DMS79 (cell line): ENCODE measurements around the gene RXRB.
"Not testable (repeated sequence)": the region's sequence is repeated elsewhere in the genome, so short reads cannot be mapped to it uniquely, and the experiment has no call there.

ENCODE experiments used
- DNase-seq: peaks from one replicate; lab custom pipeline; 2025; lab: John Stamatoyannopoulos, UW

The RXRB gene

GRCh38 chr6:33200219-33201146, at the start of gene RXRB, which contains the start of gene SLC39A7:
TSS of gene RXRB (minus strand) at chr6:33200665. CDS start at chr6:33200476, 189 bp downstream.
TSS of gene SLC39A7 (plus strand) at chr6:33200867. CDS start at chr6:33201246, 379 bp downstream.
- DNase-seq, result peak; percentile 98

- DNase-seq, result no peak
Observed at GRCh38 chr6:33249732-33250630, 49.5 kb upstream of the RXRB start.

DNA sequence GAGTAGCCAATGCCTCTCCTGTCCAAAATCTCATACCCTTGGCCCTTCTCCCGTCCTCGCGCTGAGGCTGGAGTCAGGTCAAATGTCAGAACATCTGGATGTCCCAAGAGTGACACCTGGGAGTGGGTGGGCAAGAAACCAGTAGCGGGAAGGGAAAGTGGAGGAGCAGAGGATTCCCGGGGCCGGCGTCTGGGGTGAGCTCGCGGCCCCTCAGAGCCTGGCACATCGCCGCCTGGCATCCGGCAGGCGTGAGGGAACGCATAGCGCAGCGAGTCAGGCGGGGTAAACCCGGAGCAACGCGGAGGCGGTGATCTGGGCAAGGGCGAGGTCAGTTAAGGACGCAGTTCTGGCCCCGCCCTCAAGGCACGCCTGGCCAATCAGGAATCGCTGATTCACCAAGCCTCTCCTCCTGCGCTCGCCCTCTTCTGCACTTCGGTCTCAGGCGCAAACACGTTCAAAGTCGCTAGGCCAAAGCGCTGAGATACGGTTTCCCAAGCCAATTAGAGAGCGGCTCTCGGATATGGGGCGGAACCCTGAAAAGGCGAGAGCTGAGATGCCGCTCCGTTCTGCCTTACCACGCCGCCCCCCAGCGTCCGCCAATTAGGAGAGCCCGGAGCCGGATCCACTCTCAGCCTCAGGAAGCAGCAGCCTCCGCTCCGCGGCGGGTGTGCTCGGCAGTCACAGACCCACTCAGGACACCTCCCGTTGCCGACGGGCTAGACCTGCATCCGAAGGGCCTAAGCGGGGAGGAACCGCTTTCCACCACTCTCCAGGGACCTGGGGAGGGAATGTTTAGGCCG, 48.7 kb upstream of the RXRB start:
- DNase-seq, result peak; percentile 98

DNA sequence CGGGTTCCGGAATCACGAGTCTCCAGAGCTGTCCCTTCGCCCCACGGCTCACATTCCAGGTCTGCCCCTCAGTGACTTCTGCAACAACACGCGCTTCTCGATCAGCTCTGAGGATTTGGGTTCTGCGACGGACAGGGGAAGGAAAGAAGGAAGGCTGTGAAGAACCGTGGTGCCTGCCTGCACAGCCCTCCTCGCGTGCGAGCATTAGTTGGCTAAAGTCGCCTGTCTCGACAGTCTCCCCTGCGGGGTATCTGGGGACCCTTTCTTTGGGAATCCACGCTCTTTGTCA, 48.1 kb upstream of the RXRB start:
- DNase-seq, result no peak

GRCh38 chr6:33247977-33248642, 47.6 kb upstream of the RXRB start:
- peak; percentile 53 for DNase-seq

DNA sequence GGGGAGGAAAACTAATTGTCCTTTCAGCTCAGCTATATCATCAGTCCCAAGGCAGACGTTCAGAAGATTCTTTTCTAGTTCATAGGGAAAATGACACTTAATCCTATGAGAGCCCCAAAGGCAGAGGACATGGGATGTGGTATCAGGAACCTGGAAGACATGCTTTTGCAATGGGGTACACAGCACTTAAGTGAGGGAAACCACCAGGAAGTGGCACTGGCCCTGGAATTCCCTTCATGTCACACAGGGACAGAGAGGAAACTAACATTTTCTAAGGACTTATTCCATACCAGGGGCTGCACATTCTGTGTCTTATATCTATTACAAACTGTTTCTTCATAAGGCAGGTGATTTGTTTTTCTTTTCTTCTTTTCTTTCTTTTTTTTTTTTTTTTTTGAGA, 43.0 kb upstream of the RXRB start:
- no peak for DNase-seq

DNA sequence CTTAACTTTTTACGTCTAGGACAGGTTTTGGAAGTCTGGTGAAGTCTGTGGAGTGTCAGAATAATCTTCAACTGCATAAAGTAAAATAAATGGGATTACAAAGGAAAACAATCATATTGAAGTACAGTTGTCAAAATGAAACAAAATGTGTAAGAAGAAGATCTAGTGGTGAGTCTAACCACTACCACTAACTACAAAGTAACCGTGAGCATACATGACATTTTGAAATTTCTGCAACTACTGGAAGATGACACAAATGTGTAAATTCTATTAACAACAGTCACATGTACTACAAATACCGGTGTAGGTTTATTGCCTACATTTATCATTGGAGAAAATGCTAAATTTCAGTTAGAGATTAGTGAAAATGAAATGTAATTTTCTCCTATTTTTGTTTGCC, 41.5 kb upstream of the RXRB start:
- no peak for DNase-seq

GRCh38 chr6:33237741-33238140, 37.3 kb upstream of the RXRB start:
- DNase-seq, result no peak

GRCh38 chr6:33236852-33237251, 36.4 kb upstream of the RXRB start:
- no peak for DNase-seq

DNA sequence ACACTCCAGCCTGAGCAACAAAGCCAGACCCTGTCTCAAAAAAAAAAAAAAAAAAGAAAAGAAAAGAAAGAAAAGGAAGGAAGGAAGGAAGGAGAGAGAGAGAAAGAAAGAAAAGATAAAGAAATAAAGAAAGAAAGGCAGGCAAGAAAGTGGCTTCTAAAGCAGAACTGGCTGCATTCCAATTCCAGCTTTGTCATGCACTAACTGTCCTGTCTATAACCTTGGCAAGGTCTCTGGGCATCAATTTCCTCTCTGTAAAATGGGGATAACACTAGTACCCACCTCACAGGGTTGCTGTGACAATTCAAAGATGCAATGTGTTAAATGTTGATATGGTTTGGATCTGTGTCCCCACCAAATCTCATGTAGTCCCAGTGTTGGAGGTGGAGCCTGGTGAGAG, 35.9 kb upstream of the RXRB start:
- DNase-seq, result no peak

DNA sequence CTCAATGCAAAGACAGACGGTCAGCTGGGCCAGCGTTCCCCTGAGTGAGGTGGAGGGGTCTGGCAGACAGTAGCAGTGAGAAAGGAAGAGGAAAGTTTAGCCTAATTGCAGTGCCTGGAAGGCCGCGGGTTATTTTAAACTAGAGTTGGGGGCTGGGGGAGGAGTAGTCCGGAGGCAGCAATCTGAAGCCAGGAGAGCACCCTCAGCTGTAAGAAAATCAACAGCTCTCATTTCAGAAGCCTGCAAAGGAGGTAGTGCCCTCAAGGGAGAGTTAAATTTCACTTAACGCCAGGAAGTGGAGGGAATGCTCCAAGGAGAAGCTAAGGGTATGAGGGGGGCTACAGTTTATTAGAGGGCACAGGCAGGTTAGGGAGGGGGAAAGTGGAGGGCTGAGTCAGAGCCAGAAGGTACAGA, 34.8 kb upstream of the RXRB start:
- peak; percentile 39 for DNase-seq

GRCh38 chr6:33226503-33227120, 26.1 kb upstream of the RXRB start:
- DNase-seq, result not testable (repeated sequence)

DNA sequence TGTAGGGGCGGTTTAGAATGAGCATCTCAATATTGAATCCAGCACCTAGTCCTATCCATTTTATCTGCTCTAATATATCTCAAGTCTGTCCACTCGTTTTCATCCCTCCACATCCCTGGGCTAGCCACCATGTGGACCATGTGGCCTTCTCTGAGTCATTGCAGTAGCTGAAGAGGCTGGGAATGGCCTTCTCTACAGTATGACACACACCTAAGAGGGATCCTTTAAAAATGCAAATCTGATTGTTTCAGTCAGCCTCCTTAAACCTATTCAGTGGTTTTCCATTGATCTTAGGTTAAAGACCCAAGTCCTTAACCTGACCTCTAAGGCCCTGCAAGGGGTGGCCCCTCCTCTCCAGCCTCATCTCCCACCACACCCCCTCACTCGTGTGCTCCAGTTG, 17.2 kb upstream of the RXRB start:
- DNase-seq, result no peak

DNA sequence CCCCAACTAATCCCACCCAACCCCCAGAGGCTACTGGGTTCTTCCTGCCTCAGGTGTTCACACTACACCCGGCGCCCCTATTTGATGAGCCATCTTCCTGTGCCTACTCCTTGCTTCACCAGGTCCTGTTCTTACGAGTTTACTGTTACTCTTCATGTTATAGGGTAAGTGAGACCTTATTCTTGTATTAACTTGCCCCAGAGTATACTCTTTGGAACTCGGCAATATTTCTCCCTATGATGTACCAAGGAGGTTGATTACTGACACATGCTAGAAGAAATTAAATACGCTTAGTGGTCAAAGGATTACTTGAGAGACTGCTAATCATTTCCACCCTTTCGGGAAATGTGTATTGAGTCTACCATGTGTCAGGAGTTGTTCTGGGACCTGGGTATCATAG, 16.8 kb upstream of the RXRB start:
- DNase-seq, result no peak

DNA sequence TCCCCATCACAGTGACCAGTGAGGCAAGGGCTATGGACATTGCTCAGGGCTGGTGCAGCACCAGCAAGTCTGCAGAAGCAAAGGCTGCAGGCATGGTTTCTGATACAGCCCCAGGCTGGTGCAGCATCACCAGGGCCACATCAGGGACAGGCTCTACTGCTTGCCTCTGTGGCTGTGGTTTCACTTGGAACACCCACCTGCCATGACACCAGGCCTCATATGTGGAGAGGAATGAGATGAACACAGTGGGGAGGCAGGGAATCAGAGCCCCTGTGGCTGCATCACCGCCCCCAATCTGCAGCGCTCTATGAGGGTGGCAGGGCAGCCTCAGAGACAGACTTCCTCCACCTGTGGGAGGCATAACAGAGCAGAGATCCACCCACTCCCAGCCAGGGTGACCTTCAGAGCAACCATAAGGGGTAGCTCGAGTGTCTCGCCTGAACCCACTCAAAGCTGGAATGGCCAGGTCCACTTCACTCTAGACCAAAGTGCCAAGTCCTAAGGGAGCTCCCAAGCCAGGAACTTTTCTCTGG, 15.7 kb upstream of the RXRB start:
- DNase-seq, result no peak

GRCh38 chr6:33215271-33216116, 15.0 kb upstream of the RXRB start:
- DNase-seq, result no peak

DNA sequence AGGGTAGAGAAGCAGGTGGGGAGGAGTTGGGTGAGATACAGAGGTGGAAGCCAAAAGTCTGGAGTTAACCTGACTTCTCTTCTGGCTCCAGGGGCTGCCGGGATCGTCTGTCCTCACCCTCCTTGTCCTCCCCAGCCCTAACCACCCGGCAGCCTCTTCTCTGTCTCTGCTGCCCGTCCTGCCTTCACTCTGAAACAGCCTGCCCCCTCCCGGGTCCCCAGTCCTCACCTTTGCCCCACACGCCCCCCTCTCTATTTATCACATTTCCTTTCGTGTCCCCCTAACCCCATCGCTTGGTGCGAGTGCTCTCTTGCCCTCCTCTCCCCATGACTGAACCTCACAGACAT, 13.5 kb upstream of the RXRB start:
- DNase-seq, result no peak

- DNase-seq, result no peak
Observed at GRCh38 chr6:33213166-33213988, 12.9 kb upstream of the RXRB start.

GRCh38 chr6:33212857-33213165, 12.3 kb upstream of the RXRB start:
- no peak for DNase-seq
